H9 (cell line): ENCODE measurements around the gene MRPS27. TPM values are rescaled to one million over a fixed set of nuclear protein-coding genes. Genes with fewer than 3 reads are reported as not detected.

Experiments used
- DNase-seq: peaks from one replicate; pipeline ENCODE4 v3.0.0-alpha.2; 2017
- H2AFZ ChIP-seq: one replicate; pipeline ENCODE4 v1.6.1; 2013; ENCODE audit warnings: mild to moderate bottlenecking, low read length, control low read depth, moderate library complexity
- H2AK5ac ChIP-seq: 2 replicates; pipeline ENCODE4 v1.6.1; 2013; ENCODE audit warnings: low read length, control low read depth, mixed read lengths; ENCODE audit not compliant: insufficient read length
- H2BK120ac ChIP-seq: one replicate; pipeline ENCODE4 v1.6.1; 2013; ENCODE audit warnings: low read depth, mild to moderate bottlenecking, low read length, control low read depth, inconsistent platforms; ENCODE audit not compliant: poor library complexity, severe bottlenecking
- H2BK12ac ChIP-seq: 2 replicates; pipeline ENCODE4 v1.6.1; 2013; ENCODE audit warnings: low read length, control low read depth, mixed read lengths, low read depth; ENCODE audit not compliant: insufficient read length
- H2BK15ac ChIP-seq: 2 replicates; pipeline ENCODE4 v1.6.1; 2013; ENCODE audit warnings: low read depth, low read length, control low read depth
- H2BK20ac ChIP-seq: one replicate; pipeline ENCODE4 v1.6.1; 2013; ENCODE audit warnings: low read depth, mild to moderate bottlenecking, low read length, control low read depth, inconsistent platforms; ENCODE audit not compliant: poor library complexity, severe bottlenecking
- H2BK5ac ChIP-seq: 2 replicates; pipeline ENCODE4 v1.6.1; 2013; ENCODE audit warnings: low read length, control low read depth, mixed read lengths; ENCODE audit not compliant: insufficient read length
- H3K14ac ChIP-seq: 2 replicates; pipeline ENCODE4 v1.6.1; 2013; ENCODE audit warnings: low read length, control low read depth; ENCODE audit not compliant: insufficient read depth
- H3K18ac ChIP-seq: 2 replicates; pipeline ENCODE4 v1.6.1; 2013; ENCODE audit warnings: low read depth, mild to moderate bottlenecking, mixed read lengths, low read length, control low read depth; ENCODE audit not compliant: insufficient read length
- H3K23ac ChIP-seq: 2 replicates; pipeline ENCODE4 v1.6.1; 2013; ENCODE audit warnings: low read length, control low read depth, mixed read lengths, low read depth; ENCODE audit not compliant: insufficient read length
- H3K23me2 ChIP-seq: 2 replicates; pipeline ENCODE4 v1.6.1; 2013; ENCODE audit warnings: low read depth, mild to moderate bottlenecking, mixed read lengths, low read length, control low read depth; ENCODE audit not compliant: insufficient read length, poor library complexity, severe bottlenecking
- H3K27ac ChIP-seq: 2 replicates; pipeline ENCODE4 v1.5.1; 2013; ENCODE audit warnings: low read length, control low read depth, mixed read lengths, low read depth; ENCODE audit not compliant: insufficient read length
- H3K27me3 ChIP-seq: 2 replicates; pipeline ENCODE4 v1.6.1; 2013; ENCODE audit warnings: low read length, control low read depth, inconsistent platforms; ENCODE audit not compliant: insufficient read depth
- H3K4ac ChIP-seq: 2 replicates; pipeline ENCODE4 v1.6.1; 2013; ENCODE audit warnings: low read depth, mild to moderate bottlenecking, control low read depth, inconsistent platforms, low read length, moderate library complexity
- H3K4me1 ChIP-seq: 2 replicates; pipeline ENCODE4 v1.6.1; 2013; ENCODE audit warnings: low read length, control low read depth, inconsistent platforms; ENCODE audit not compliant: insufficient read depth
- H3K4me2 ChIP-seq: 2 replicates; pipeline ENCODE4 v1.6.1; 2013; ENCODE audit warnings: low read length, control low read depth, mixed read lengths; ENCODE audit not compliant: insufficient read length, insufficient read depth
- H3K56ac ChIP-seq: 2 replicates; pipeline ENCODE4 v1.6.1; 2013; ENCODE audit warnings: low read depth, mild to moderate bottlenecking, mixed read lengths, low read length, control low read depth; ENCODE audit not compliant: insufficient read length
- H3K79me1 ChIP-seq: 2 replicates; pipeline ENCODE4 v1.6.1; 2013; ENCODE audit warnings: low read depth, mild to moderate bottlenecking, moderate library complexity, low read length, control low read depth, inconsistent platforms; ENCODE audit not compliant: insufficient read depth, poor library complexity, severe bottlenecking
- H3K79me2 ChIP-seq: 2 replicates; pipeline ENCODE4 v1.6.1; 2013; ENCODE audit warnings: low read length, control low read depth, inconsistent platforms; ENCODE audit not compliant: insufficient read depth
- H3K9ac ChIP-seq: 2 replicates; pipeline ENCODE4 v1.6.1; 2013; ENCODE audit warnings: low read length, control low read depth, mixed read lengths; ENCODE audit not compliant: insufficient read length; ENCODE audit errors: extremely low read depth
- H3K9me3 ChIP-seq: one replicate; pipeline ENCODE4 v1.6.1; 2013; ENCODE audit warnings: low read depth, low read length, inconsistent platforms; ENCODE audit not compliant: control insufficient read depth
- H3T11ph ChIP-seq: one replicate; pipeline ENCODE4 v1.6.1; 2013; ENCODE audit warnings: mild to moderate bottlenecking, low read length, control low read depth, inconsistent platforms
- H4K20me1 ChIP-seq: one replicate; pipeline ENCODE4 v1.6.1; 2013; ENCODE audit not compliant: control insufficient read depth, insufficient read length, insufficient read depth
- H4K5ac ChIP-seq: 2 replicates; pipeline ENCODE4 v1.6.1; 2013; ENCODE audit warnings: low read depth, mild to moderate bottlenecking, mixed read lengths, low read length, control low read depth; ENCODE audit not compliant: insufficient read length
- H4K8ac ChIP-seq: replicated peaks from 2 replicates; pipeline ENCODE4 v1.6.1; 2013; ENCODE audit warnings: low read length, control low read depth, mixed read lengths, low read depth; ENCODE audit not compliant: insufficient read length
- H4K91ac ChIP-seq: 2 replicates; pipeline ENCODE4 v1.6.1; 2013; ENCODE audit warnings: low read depth, mild to moderate bottlenecking, moderate library complexity, mixed read lengths, low read length, control low read depth; ENCODE audit not compliant: insufficient read length
- H3K27ac Mint-ChIP-seq, 3 experiments: 2 replicates in 2 of 3; 3 replicates in 1 of 3; pipeline ENCODE4 v1.8.0; 2020 to 2021; ENCODE audit warnings: mixed read lengths in 3 of 3, mild to moderate bottlenecking in 1 of 3, moderate library complexity in 1 of 3
- H3K27me3 Mint-ChIP-seq: 2 replicates; pipeline ENCODE4 v1.8.0; 2021; ENCODE audit warnings: low read depth, mild to moderate bottlenecking, moderate library complexity, mixed read lengths
- H3K36me3 Mint-ChIP-seq, 3 experiments: 2 replicates in 2 of 3; 3 replicates in 1 of 3; pipeline ENCODE4 v1.8.0; 2020 to 2021; ENCODE audit warnings: low read depth in 3 of 3, mixed read lengths in 3 of 3; ENCODE audit not compliant: insufficient read depth in 1 of 3
- H3K4me1 Mint-ChIP-seq, 2 experiments: 2 replicates each; pipeline ENCODE4 v1.8.0; 2020; ENCODE audit warnings: mixed read lengths in 2 of 2
- H3K4me3 Mint-ChIP-seq, 2 experiments: 2 replicates in 1 of 2; 3 replicates in 1 of 2; pipeline ENCODE4 v1.8.0; 2020 to 2021; ENCODE audit warnings: mild to moderate bottlenecking in 2 of 2, mixed read lengths in 2 of 2, moderate library complexity in 1 of 2
- H3K9me3 Mint-ChIP-seq, 2 experiments: 2 replicates in 1 of 2; 3 replicates in 1 of 2; pipeline ENCODE4 v1.8.0; 2020; ENCODE audit warnings: mild to moderate bottlenecking in 2 of 2, mixed read lengths in 2 of 2, moderate library complexity in 1 of 2
- WGBS: extraction: QIAGEN DNeasy Blood & Tissue Kit; methylation state at CpG from one replicate; pipeline ENCODE4 v1.1.7; 2013; ENCODE audit warnings: missing lambda C conversion rate, low lambda C conversion rate, mixed read lengths; ENCODE audit not compliant: insufficient read length; ENCODE audit errors: extremely low coverage; 5-methylcytosine and 5-hydroxymethylcytosine counted together
- total RNA-seq: library from RNA; stranded (reverse); gene quantifications from 2 replicates; pipeline ENCODE4 v1.2.1, GENCODE V29; 2021
- TF ChIP-seq, protein P1 (sequence below): fragments of 200-600 bp; sonication (generic); conservative IDR thresholded peaks from 3 replicates; pipeline ENCODE4 v1.8.0; 2021; ENCODE audit warnings: antibody characterized with exemption, mild to moderate bottlenecking

The MRPS27 gene
- total RNA-seq, 1 experiment from 2014 or later = 83.3 TPM

DNA sequence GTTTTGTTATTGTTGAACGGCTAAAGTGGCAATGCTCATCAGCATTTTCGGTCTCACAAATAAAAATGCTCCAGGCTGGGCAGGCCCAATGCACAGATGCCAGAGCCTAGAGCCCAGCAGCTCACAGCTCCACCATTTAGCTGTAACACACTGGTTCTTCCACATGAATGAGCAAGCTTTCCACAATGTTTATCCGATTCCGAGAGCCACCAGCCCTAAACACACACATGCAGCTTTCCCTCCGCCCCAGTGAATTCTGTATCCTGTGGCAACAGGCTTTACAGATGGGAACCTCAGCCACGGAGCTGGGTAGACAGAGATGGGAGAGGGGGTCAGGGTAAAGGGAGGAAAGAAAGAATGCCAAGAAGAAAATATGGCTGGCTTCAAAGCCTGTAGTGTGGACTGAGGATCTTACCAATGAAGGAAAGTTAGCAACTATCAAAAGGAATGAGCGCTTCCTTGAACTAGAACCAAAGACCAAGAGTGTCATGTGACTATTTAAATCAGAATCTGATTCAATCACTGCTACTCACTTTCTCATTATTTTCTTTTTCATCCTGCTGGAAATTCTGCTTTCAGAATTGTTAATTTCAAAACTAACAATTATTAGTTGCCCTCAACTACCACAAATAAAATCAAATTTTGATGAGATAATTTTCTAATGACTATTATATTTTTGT is 77.1 kb downstream of the MRPS27 start:
- Histone ChIP-seq H2AK5ac (no peak overlapping the region), H3K27ac (no peak overlapping the region), H3K4ac (no peak overlapping the region), H3K27me3 (no peaks in the 10 kb centered on the region), H3K23me2 (no peaks in the 10 kb centered on the region), H3K79me2 (no peaks in the 10 kb centered on the region), H2BK5ac (no peak overlapping the region), H4K91ac (no peak overlapping the region), H4K8ac (no peak overlapping the region), H3K9ac (no peak overlapping the region), H3K4me1 (peaks cover 8% of the 10 kb centered on the region; the same call in 1 of the 2 replicates), H4K5ac (no peak overlapping the region), H2BK15ac (no peak overlapping the region), H2BK12ac (no peak overlapping the region), H3K23ac (no peak overlapping the region), H3K14ac (no peak overlapping the region), H3T11ph (no peak overlapping the region), H2BK120ac (no peak overlapping the region), H2AFZ (no peak overlapping the region), H3K4me2 (no peak overlapping the region), H3K9me3 (no peaks in the 10 kb centered on the region), H3K56ac (no peak overlapping the region), H3K18ac (no peak overlapping the region), H4K20me1 (no peaks in the 10 kb centered on the region), H2BK20ac (no peak overlapping the region), H3K79me1 (no peaks in the 10 kb centered on the region)
- no peaks in the 10 kb centered on the region for H3K9me3 Mint-ChIP-seq
- WGBS = no CpG with 5 or more reads among the region's 7 CpGs
- TF ChIP-seq, protein P1, sequence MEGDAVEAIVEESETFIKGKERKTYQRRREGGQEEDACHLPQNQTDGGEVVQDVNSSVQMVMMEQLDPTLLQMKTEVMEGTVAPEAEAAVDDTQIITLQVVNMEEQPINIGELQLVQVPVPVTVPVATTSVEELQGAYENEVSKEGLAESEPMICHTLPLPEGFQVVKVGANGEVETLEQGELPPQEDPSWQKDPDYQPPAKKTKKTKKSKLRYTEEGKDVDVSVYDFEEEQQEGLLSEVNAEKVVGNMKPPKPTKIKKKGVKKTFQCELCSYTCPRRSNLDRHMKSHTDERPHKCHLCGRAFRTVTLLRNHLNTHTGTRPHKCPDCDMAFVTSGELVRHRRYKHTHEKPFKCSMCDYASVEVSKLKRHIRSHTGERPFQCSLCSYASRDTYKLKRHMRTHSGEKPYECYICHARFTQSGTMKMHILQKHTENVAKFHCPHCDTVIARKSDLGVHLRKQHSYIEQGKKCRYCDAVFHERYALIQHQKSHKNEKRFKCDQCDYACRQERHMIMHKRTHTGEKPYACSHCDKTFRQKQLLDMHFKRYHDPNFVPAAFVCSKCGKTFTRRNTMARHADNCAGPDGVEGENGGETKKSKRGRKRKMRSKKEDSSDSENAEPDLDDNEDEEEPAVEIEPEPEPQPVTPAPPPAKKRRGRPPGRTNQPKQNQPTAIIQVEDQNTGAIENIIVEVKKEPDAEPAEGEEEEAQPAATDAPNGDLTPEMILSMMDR = no peak
- no peaks in the 10 kb centered on the region for H3K27me3 Mint-ChIP-seq
- H3K27ac Mint-ChIP-seq = peak overlapping the region; percentile 65 to 88 (median 82); a peak in 5 of 7 replicates
- H3K4me3 Mint-ChIP-seq = no peak overlapping the region; a peak in 1 of 5 replicates
- peaks cover 57 to 74% of the 10 kb centered on the region in 2 experiments for H3K4me1 Mint-ChIP-seq
- H3K36me3 Mint-ChIP-seq = no peaks in the 10 kb centered on the region
- DNase-seq = no peak
